ENCODE data around the gene GLI1. TPM values are rescaled to one million over a fixed set of nuclear protein-coding genes. Genes with fewer than 3 reads are reported as not detected.

Gene GLI1
- total RNA-seq, 6 experiments from 2014 or later = 0.16 to 0.74 (median 0.55) TPM

DNA sequence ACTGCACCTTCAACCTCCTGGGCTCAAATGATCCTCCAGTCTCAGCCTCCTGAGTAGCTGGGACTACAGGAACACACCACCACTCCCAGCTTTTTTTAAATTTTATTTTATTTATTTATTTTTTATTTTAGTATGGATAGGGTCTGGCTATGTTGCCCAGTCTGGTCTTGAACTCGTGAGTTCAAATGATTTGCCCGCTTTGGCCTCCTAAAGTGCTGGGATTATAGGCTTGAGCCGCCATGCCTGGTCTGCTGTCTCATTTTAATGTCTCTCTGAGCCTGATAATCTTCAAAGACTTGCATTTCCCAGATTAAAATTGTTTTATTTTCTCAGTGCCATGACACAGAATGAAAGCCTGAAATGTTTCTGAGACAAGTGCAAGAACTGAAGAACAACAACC is 26.2 kb upstream of the GLI1 start:
- intact Hi-C loops (cut with DNase I) = no loop called here
- Histone ChIP-seq H3K27me3 (no peaks in the 10 kb centered on the region), H3K4me3 (peak overlapping the region in 1 of 3 donors; percentile 31), H3K4me1 (peaks cover 0 to 58% (median under 1%) of the 10 kb centered on the region in 4 donors), H3K36me3 (no peaks in the 10 kb centered on the region), H3K9me3 (no peaks in the 10 kb centered on the region), H3K27ac (peak overlapping the region; percentile 58 to 90 (median 88))
- 76% methylated on average over 3 of the region's 3 CpGs for WGBS (ENCODE audit: insufficient coverage, low coverage, low lambda C conversion rate, missing lambda C conversion rate)
- ATAC-seq (no peak), DNase-seq (peak in 1 of 3 donors; percentile 9)
- no peak for TF ChIP-seq CTCF (IDR thresholded peaks at IDR 0.05)
- TF ChIP-seq POLR2A (IDR thresholded peaks at IDR 0.05) = no peak

DNA sequence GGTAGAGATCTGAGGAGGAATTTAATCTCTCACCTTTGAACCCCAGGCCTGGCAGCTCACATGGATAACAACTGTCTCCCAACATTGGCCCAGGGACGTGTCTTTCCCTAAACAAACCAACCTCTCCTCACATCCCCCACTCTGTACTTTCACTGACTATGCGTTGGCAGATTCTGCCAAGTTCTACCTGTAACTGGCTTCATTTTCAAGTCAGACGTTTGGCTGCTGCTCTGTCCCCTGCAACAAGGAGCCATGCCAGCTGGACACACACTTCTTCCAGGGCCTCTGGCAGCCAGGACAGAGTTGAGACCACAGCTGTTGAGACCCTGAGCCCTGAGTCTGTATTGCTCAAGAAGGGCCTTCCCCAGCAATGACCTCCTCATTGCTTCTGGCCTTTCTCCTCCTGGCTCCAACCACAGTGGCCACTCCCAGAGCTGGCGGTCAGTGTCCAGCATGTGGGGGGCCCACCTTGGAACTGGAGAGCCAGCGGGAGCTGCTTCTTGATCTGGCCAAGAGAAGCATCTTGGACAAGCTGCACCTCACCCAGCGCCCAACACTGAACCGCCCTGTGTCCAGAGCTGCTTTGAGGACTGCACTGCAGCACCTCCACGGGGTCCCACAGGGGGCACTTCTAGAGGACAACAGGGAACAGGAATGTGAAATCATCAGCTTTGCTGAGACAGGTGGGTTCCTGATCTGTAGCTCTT is 24.9 kb upstream of the GLI1 start, which contains the start of gene INHBC:
INHBC (plus strand) TSS at position 268 of the 707 bp plus-strand sequence; CDS start at position 371, 103 bp downstream.
- peak within 1 kb of the TSS; percentile 45 to 74 (median 48) for H3K4me3 ChIP-seq

DNA sequence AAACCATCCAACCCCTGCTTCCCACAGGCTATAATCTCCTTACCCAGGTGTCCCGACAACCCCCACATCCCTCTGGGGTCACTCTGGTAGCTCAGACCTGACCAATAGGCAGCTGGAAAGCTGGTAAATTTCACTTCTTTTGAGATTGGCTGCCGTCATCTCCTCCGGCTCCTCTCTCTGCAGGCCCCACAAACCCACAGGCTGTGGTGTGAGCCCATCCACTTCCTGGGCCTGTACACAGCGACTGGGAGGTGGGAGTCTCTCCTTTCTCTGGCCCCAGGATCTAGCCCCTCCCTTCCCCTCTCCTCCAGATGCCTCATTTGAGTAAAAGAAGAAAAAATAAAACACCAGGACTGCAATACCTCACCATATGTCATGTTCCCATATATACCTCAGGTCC is 24.3 kb upstream of the GLI1 start:
- DNase-seq (peak in 1 of 3 donors; percentile 45), ATAC-seq (peak; percentile 1 to 22 (median 17))
- 29% methylated on average over 4 of the region's 4 CpGs for WGBS (ENCODE audit: insufficient coverage, low coverage, low lambda C conversion rate, missing lambda C conversion rate)
- TF ChIP-seq CTCF (IDR thresholded peaks at IDR 0.05) (no peak), POLR2A (IDR thresholded peaks at IDR 0.05) (peak; percentile 15)
- intact Hi-C loops (cut with DNase I) = loop anchor here in 1 of 2 donors (2.0 kb wide), 1 partner anchor 20 kb away; the partner anchor contains the start of gene INHBE
- peak overlapping the region; percentile 45 to 74 (median 48) for H3K4me3 ChIP-seq
- no peaks in the 10 kb centered on the region for H3K27me3 ChIP-seq
- no peaks in the 10 kb centered on the region for H3K36me3 ChIP-seq
- H3K27ac ChIP-seq = peak overlapping the region; percentile 86 to 88 (median 88)
- peaks cover 0 to 69% (median 5%) of the 10 kb centered on the region in 4 donors for H3K4me1 ChIP-seq
- no peaks in the 10 kb centered on the region for H3K9me3 ChIP-seq

More for the DNA sequence above, 24.9 kb upstream of the GLI1 start, which contains the start of gene INHBC:
- Histone ChIP-seq H3K9me3 (no peaks in the 10 kb centered on the region), H3K4me1 (peaks cover 0 to 64% (median 5%) of the 10 kb centered on the region in 4 donors), H3K27me3 (no peaks in the 10 kb centered on the region), H3K27ac (peak within 1 kb of the TSS; percentile 88 to 90 (median 88)), H3K36me3 (no peaks in the 10 kb centered on the region)
- ATAC-seq (peak; percentile 56 to 75 (median 68)), DNase-seq (peak; percentile 75 to 96 (median 90))
- 34% methylated on average over 8 of the region's 8 CpGs for WGBS (ENCODE audit: insufficient coverage, low coverage, low lambda C conversion rate, missing lambda C conversion rate)
- intact Hi-C loops (cut with DNase I) = loop anchor here in 1 of 2 donors (2.0 kb wide), 1 partner anchor 20 kb away; the partner anchor contains the start of gene INHBE
- TF ChIP-seq CTCF (IDR thresholded peaks at IDR 0.05) = no peak
- peak; percentile 72 for TF ChIP-seq POLR2A (IDR thresholded peaks at IDR 0.05)

DNA sequence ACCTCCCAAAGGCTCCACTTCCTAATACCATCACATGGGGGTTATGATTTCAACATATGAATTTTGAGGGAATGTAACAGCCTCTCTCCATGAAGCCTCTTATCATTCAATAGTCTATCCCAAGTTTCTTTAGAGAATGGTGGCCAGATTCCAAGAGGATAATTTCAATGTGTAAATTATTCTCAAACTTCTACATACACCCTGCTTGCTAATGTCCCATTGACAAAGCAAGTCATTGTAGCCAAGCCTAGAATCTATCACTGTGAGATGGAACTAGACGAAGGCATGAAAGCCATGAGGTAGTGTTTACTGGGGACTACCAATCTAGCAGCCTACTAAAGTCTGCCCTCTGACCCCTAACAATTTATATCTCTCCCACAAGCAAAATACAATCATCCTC is 21.2 kb upstream of the GLI1 start:
- 22% methylated on average over 1 of the region's 1 CpG for WGBS (ENCODE audit: insufficient coverage, low coverage, low lambda C conversion rate, missing lambda C conversion rate)
- no peak for ATAC-seq
- no peaks in the 10 kb centered on the region for H3K27me3 ChIP-seq
- no peaks in the 10 kb centered on the region for H3K36me3 ChIP-seq
- intact Hi-C loops (cut with DNase I) = no loop called here
- DNase-seq = no peak
- H3K9me3 ChIP-seq = no peaks in the 10 kb centered on the region
- H3K4me1 ChIP-seq = peaks cover 0 to 61% (median 5%) of the 10 kb centered on the region in 4 donors
- TF ChIP-seq POLR2A (IDR thresholded peaks at IDR 0.05) (no peak), CTCF (IDR thresholded peaks at IDR 0.05) (no peak)
- peak overlapping the region in 2 of 3 donors; percentile 45 to 74 for H3K4me3 ChIP-seq
- peak overlapping the region; percentile 69 to 88 (median 86) for H3K27ac ChIP-seq

Measured in right lobe of liver (tissue), 6 donors.